Stimulated activated CD4-positive, alpha-beta T cell treated with anti-CD3 and anti-CD28 coated beads, TNF-alpha, amount 100 ng/mL, for 4 hours (primary cell): Measurements from ENCODE around the gene FAM114A1.

Source experiments
- DNase-seq, 3 experiments: peaks; one replicate each; pipeline ENCODE4 v3.0.0-alpha.2; 2020; ENCODE audit warnings: low read depth in 3 of 3

FAM114A1 gene

DNA sequence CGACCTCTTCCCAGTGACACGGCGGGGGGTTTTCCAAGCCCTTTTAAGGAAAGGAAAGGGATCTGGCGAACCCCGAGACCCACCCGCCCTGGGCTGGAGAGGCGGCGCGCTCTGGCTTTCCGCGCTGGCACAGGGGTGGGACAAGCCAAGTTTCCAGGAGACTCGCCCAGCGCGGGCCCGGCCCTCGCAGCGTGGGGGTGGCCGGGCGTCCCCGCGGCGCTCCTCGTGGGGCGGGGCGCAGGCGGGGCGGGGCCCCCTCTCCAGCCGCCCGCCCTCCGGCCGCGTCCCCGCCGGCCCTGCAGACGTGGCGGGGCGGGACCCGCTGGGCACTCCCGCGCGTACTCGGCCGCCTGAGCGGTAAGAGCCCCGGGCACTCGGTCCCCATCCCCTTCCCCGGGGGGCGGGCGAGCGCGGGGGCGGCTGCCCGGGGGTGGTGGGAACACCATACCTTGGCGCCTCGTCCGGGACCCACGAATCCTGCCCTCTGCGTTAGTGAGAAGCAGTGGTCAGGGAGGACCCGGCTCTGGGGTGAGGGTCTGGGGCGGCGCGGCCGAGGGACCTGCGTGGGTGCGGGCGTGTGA is at the start of gene FAM114A1:
Gene FAM114A1, plus strand, starts transcription at position 329 of the 581 bp plus-strand sequence. CDS start 10,273 bp downstream, outside the sequence.
- DNase-seq: no peak

DNA sequence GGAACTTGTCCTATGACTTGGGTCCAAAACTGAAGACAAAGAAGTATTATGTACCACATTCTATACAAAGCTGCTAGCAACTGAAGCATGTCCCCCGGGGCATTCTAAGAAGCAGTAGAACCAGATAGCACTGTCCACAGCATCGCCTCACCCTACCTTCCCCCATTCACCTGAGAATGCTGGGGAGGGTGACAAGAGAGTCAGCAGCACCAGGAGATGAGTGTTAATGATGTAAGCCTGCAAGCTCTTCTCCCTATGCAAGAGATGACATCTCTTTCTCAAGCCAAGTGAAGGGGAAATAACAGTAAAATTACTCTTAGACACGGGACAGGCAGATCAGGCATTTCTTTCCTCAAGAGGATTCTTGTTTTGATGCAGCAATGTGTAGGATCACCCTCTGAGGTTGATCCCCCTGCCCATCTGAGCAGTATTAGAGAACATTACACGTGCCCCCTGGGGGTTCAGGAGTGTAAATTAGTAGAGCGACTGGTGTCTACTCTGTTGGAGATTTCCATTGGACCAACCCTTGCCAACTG is 49.1 kb upstream of the FAM114A1 start:
- DNase-seq: no peak

DNA sequence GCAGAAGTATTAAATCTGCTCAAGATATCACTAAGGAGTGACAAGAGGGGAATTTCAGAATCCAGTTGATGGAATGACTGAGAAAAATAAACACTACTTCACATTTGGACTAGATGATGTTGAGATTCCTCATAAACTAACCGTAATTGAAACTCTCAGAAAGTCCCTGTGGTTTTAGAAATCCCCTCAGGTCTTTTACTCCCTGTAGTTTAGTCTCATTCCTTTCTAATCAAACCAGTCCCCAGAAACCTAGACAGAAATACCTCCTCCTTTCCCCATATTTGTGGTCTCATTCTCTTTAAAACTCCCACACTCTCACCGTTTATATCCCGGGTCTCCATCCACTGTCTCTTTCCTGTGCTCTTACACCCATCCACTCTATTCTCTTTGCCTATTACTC is 48.0 kb upstream of the FAM114A1 start:
- DNase-seq: no peak

DNA sequence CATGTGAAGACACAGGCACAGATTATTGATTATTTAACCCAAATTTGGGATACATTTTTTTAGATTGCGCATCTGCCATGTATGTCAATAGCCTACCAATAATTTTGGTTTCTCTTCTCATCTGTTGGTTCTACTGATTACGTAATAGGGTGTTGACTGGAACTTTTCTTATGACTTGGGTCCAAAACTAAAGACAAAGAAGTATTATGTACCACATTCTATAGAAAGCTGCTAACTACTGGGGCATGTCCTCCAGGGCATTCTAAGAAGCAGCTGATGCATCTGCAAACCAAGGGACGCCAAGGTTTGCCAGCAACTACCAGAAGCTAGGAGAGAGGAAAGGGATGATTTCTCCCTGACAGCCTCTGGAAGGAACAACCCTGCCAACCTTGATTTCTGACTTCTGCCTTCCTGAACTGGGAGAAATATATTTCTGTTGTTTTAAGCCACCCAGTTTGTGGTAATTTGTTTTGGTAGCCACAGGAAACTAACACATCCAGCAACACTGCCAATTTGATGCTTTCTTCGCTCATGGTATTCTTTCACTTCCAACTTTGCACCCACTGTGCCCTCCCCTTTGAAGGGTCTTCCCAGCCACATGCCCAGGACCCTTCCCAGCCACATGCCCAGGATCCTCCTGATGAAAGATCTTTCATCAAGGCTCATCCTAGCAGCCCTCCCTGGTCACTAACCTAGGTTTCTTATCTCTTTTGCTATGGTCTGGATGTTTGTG is 47.1 kb upstream of the FAM114A1 start:
- DNase-seq: no peak

DNA sequence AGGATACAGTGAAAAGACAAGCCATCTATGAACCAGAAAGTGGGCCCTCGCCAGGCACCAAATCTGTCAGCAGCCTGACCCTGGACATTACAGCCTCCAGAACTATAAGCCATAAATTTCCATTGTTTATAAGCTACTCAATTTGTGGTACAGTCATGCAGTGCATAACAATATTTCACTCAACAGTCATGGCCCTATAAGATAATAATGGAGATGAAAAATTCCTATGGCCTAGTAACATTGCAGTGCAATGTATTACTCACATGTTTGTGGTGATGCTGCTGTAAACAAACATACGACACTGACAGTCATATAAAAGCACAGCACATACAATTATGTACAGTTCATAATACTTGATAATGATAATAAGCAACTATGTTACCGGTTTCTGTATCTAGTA is 45.9 kb upstream of the FAM114A1 start:
- no peak for DNase-seq

DNA sequence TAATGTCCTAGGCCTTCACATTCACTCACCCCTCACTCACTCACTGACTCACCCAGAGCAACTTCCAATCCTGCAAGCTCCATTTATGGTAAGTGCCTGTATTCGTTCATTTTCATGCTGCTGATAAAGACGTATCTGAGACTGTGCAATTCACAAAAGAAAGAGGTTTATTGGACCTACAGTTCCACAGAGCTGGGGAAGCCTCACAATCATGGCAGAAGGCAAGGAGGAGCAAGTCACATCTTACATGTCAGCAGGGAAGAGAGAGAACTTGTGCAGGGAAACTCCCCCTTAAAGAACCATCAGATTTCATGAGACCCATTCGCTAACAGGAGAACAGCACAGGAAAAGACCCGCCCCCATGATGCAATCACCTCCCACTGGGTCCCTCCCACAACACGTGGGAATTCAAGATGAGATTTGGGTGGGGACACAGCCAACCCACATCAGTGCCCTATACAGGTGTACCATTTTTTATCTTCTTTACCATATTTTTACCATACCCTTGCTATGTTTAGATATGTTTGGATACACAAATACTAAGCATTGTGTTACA is 44.8 kb upstream of the FAM114A1 start:
- no peak for DNase-seq

DNA sequence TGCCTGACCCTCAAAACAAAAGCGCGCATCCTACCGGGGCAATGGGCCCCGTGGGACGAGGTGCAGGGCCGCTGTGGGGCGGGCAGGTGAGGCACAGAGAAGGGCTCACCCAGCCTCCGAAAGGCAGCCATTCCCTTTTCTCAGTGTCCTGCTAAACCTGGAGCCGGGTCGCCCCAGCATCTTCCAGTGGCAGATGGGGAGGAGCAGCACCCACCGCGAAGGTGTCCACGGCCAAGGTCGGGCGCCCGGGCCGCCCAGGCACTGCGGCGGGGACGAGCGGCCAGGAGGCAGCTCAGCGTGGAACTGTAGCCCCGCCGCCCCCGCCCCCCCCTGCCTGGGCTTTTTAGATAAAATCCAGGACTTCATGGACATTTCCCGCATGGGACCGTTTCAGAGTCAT is 43.8 kb upstream of the FAM114A1 start:
- no peak for DNase-seq

DNA sequence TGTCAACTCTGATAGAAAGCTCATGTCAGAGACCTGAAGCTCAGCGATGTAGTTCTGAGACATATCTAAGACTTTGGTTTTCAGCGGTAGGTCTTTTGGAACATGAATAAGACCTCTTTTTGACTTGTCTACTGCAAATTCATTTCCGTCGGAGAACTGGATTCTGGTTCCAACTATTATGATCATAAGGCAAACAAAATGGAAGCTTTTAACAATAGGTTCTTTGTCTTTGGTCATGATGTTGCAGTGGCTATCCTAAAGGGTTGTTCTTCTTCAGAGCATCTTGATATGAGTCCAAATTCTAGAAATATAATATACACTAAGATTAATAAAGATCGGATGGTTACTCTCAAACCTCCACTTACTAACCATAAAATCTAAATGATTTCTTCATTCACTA is 38.4 kb upstream of the FAM114A1 start:
- no peak for DNase-seq

DNA sequence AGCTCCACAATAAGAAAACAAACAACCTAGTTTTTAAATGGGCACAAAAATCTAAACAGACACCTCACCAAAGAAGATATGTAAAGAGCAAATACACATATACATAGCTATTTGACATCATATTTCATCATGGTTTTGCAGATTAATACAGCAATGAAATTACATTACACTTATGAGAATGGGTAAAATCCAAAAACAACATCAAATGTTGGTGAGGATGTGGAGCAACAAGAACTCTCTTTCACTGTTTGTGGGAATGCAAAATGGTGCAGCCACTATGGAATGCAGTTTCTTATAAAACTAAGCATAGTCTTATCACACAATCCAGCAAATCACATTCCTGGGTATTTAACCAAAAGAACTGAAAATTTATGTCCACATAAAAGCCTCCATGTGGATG is 36.0 kb upstream of the FAM114A1 start:
- no peak for DNase-seq

DNA sequence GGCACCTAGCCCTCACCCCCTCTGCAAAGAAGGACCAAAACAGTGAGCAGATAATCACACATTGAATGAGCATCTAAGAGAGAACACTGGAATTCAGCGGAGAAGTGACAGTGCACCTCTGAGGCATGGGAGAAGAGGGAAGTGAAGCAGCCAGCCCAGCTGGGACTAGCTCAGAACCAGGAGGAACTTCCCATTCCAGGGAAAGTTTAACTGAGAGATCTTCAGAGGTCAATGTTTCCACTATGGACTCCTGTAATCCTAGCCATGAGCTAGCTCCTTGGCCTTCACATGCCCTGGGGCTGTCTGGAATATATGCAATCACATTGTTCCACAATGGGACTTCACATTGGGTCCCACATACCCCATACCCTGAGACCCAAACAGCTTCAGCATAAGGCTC is 35.4 kb upstream of the FAM114A1 start:
- no peak for DNase-seq

DNA sequence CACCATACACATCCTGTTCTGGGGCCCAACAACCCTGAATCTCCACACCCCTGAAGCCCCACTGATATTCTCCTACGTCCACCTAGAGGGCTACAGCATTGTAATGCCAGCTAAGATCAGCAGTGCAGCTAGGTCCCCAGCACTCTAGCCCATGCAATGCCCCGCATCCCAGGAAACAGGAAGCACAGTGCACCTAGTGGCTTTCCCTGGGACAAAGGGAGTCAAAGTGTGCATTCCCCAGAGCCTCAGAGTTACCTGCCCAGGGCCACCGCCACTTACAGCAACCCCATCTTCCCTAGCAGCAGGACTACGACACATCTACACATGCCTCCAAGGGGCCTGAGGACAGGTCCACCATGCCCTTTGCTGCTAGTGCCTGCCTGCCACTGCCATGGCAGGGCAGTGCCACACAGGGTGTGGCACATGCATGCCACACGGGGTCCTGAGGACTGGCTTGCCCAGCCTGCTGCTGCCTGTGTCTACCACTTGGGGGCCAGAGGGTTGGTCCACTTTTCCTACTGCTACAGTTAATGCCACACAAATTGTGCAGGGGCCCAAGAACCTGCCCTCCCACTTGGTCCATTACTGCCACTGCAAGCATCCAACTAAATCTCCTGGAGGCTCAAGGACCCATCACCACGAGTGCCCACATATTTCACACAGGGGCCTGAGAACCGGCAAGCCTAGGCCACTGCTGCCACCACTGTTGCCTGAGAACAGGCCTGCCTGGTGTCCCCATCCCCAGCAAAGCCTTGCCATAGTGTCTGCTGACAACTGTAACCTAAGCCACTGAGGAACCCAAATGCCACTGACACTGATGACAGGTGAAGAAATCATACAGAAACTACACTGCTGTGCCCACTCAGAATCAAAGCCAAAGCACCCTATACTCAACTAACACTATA is 34.7 kb upstream of the FAM114A1 start:
- no peak for DNase-seq

DNA sequence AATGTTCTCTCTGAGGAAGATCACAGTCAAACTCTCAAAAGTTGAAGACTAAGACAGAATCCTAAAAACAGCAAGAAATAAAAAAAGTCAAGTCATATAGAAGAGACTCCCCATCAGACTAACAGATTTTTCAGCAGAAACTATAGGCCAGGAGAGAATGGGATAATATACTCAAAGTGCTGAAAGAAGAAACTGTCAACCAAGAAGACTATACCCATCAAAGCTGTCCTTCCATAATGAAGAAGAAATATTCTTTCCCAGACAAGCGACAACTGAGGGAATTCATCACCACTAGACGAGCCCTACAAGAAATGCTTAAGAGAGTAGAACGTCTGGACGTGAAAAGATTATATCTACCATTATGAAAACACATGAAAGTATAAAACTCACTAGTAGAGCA is 33.0 kb upstream of the FAM114A1 start:
- no peak for DNase-seq

DNA sequence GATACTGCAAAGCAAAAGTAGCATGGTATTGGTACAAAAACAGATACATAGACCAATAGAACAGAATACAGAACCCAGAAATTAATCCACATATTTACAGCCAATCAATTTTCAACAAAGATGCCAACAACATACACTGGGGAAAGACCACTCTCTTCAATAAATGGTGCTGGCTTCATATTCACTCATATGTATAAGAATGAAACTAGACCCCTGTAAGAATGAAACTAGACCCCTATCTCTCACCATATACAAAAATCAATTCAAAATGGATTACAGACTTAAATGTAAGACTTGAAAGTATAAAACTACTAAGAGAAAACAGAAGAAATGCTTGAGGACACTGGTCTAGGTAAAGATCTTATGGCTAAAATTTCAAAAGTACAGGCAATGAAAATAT is 30.3 kb upstream of the FAM114A1 start:
- no peak for DNase-seq

DNA sequence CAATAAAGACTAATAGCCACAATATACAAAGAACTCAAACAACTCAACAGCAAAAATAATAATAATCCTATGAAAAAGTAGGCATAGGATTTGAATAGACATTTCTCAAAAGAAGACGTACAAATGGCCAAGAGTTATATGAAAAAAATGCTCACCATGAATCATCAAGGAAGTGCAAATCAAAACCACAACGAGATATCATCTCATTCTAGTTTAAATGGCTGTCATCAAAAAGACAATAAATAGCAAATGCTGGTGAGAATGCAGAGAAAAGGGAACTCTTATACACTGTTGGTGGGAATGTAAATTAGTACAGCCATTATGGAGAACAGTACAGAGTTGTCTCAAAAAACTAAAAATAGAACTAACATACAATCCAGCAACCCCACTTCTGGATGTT is 29.8 kb upstream of the FAM114A1 start:
- DNase-seq: no peak

DNA sequence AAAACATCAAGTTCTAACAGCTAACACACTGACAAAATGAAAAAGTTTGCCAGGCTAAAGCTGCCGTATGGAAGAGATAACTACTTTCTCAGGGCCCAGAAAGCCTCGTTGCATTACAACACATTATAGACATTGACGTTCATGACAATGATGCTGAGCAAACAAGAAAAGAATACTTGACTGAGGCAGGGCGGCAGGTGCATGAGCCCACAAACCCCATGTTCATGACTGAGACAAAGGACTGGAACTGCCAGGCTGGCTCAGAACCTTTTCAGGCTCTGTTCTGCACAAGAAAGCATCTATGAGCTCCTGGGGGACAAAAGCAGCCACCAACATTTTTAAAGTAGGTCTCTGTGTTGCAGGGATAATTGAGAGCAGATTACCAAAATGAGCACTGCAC is 24.6 kb upstream of the FAM114A1 start:
- no peak for DNase-seq

DNA sequence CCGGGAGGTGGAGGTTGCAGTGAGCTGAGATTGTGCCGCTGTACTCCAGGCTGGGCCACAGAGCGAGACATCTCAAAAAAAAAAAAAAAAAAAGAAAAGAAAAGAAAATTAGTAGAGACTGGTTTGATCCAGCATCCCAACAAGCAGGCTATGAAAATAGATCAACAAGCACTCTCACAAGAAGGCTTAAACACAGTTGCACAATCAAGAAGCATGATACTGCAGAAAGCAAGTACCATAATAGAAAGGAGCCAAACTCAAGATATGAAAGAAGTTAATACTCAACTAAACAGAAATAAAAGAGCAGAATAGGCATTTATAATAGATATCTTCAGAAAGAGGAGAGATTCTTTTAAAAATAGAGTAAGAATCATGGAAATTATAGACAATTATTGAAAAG is 21.6 kb upstream of the FAM114A1 start:
- no peak for DNase-seq

DNA sequence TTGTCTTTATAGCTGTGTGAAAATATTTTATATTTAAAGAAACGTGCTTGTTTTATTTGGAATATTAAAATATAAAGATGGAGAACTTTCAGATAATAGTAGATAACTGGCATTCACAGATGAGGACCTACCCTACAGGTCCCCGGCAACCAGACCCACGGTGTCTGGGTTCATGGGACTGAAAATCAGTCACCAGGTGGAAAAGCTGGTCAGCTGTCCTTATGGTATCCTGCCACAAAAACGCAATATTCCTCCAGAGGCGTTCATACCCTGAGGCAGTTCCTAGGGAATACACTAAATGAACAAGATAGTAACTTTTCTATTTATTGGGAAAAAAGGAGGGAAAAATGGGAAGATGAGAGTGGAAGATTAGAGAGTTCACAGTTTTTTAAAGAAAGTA is 12.1 kb upstream of the FAM114A1 start:
- DNase-seq: no peak

DNA sequence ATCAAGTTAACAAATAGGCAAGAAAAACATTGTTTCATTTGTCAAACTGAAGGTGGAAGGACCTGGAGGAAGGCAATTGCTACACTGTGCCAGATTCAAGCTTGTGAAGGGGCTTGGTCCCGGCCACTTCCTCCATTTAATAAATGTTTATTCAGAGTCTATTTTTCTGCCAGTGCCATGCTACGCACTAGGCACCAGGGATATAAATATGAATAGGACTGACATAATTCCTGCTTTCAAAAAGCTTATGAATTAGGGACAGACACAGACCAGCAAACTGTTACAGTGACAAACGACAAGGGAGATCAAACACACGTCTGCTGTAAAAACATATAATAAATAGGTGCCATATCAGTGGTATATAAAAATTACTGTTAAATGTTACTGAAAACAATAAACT is 11.6 kb upstream of the FAM114A1 start:
- no peak for DNase-seq

DNA sequence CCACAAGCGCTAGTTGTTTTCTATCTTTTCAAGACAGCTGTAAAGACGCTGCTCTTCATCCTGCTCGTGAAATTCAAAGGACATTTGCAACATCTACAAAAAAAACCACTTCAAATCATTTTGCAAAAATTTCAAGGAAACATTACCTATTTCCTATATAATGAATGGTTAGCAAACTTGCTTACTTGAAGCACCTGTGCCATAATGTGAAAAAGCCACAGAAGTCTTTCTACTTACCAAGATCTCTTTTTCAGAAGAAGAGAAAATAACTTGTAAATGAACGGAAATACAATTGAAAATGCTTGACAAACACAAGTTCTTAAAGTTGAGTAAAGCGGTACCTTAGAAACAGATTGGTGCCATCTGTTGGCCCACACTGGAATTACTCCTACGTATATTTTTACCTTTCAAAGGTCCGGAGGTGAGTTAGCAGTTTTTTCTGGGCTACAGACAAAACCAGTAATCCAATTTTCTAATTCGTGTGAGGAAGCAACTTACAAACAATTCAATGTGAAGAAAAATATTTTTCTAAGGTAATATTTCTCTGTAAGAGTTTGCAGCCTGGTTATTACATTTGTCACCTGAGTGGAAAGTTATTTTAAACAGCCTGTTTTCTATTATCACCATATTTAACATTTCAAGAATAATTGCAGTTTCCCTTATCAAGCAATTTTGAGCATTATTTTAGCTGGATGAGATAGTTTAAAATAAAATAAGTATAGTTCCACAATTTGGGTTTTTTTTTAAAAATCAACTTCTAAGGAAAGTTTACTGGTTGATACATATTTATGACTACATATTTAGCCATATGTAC is 10.9 kb upstream of the FAM114A1 start, which contains the start of gene TLR6:
Gene TLR6, minus strand, starts transcription at position 294 of the 814 bp plus-strand sequence. CDS start 27,344 bp downstream, outside the sequence.
- peak in 1 of 3 experiments; percentile 55 for DNase-seq

DNA sequence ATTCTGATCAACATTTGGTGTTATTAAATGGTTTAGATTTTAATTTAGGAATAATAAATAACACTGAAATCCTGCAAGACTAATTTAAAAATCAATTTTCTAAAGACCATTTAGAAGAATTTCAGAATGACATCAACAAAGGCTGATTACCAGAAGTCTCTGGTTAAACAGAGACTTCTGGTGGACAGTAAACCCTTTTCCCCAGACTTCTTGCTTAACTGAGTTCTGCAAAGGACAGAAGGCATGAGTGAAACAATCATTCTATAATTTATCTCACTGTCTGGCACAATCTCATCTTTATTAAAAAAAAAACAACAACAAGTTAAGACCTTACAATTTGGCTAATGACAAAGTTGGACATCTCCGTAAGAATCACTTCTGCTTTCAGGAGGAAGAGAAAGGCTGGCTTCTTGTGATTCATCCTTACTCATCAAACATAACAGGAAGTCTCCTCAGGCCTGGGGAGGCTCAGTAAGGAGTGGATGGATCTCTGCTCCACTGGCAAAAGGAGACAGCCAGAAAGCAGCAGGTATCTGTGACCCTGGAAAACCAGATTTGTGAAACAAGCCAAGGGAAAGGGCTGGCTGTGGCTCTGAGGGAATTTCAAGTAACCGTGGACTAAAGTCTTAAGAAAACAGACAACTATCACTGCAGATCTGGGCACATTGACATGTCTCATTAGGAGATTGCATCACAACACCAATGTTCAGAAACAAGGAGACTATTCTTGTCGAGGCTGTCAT is 10.1 kb upstream of the FAM114A1 start:
- DNase-seq: no peak

DNA sequence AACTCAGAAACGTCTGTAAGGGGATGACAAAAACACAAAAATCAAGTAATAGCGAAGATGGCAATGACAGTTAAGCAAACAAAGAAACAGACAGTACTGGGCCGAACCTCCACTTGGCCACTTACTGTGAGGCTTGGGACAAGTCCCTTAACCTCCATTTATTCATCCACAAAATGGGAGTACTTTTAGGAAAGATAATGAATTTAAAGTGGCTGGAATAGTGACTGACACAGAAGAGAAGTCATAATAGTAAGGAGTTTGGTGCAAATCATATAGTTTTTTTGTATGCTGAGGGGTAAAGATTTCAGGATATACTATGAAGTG is 9.5 kb upstream of the FAM114A1 start:
- no peak for DNase-seq
